ENCODE data around the gene PIRT. TPM values are rescaled to one million over a fixed set of nuclear protein-coding genes. Genes with fewer than 3 reads are reported as not detected.

PIRT gene
- total RNA-seq, 1 experiment from 2014 or later: not detected

Small RNA genes lying within 50 kb of the gene (small RNA-seq; reads per million reads assigned to genes)
- 0 to 0.02 reads per million in 2 experiments for gene AC015908.2
- gene RNU6-1065P: 0 reads per million in 2 experiments
- 0 reads per million in 2 experiments for gene TMEM238L

Other genes starting within 250 kb of the PIRT start
- 0.71 and 1.3 TPM in 2 replicates for gene MYH3, start 180.8 kb downstream of the PIRT start, total RNA-seq (2014; rRNA removed; shearing (Covaris generic))
- gene SCO1, start 140.6 kb downstream of the PIRT start, total RNA-seq (2014; rRNA removed; shearing (Covaris generic)): 59.4 and 62.4 TPM in 2 replicates
- gene ADPRM, start 140.5 kb downstream of the PIRT start, total RNA-seq (2014; rRNA removed; shearing (Covaris generic)): 13.4 and 15.1 TPM in 2 replicates
- 10.2 and 12.6 TPM in 2 replicates for gene TMEM220, start 108.1 kb downstream of the PIRT start, total RNA-seq (2014; rRNA removed; shearing (Covaris generic))
- not detected in 2 replicates for gene TMEM238L, start 34.0 kb downstream of the PIRT start, total RNA-seq (2014; rRNA removed; shearing (Covaris generic))